ENCODE results near the gene SPHK2.

DNA sequence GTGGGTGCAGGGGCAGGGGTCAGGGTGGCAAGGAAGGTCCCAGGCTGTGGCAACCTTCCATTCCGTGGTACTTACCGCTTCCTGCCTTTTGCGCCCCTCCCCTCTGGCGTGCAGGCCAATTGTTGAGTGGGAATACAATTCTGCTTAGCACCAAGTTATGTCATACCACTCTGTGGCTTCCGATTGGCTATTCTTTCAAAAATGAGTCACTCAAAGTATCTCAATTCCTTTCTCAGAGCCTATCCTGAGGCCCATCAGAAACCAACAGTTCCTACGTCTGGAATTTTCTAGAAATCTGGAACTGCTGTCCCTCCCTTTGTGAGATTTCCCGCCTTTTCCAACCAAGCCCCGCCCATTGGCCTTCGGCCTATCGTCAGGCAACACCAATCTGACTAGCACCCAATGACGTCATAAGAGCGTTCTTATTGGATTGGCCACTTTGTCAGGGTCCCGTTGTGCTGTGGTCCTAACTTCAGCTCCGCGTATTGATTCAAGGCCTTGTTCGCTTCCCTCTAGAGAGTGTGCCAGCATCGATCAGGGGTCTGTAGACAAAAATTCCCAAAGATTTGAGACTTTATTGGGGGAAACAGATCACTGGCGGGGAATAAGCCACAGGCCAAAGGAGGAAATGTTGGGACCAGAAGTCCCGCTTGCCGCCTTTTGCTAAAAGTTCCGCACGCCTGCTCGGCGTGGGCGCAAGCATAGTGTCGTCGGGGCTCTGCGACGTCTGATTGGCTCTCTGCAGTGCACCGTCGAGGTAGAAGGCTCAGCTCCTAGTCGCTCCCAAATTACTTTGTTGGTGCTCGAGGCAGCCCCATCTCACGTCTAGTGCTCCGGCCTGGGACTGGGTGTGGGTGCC lies 41.8 kb downstream of the SPHK2 start:
- TF ChIP-seq EZH2 (IDR thresholded peaks at IDR 0.05; ENCODE audit: borderline replicate concordance, low read depth, low read length, severe bottlenecking) (no peak), CTCF (IDR thresholded peaks at IDR 0.05; ENCODE audit: borderline replicate concordance, extremely low read depth, low read length, poor library complexity, severe bottlenecking) (no peak)

Measured in DND-41 (cell line).